GM12878 (cell line): ENCODE measurements around the gene PIGQ. TPM values are rescaled to one million over a fixed set of nuclear protein-coding genes. Genes with fewer than 3 reads are reported as not detected.

Experiments
- ATF2 ChIP-seq: IDR thresholded peaks from 2 replicates; pipeline ENCODE4 v1.6.1; 2012; ENCODE audit warnings: low read length, inconsistent platforms
- BCL3 ChIP-seq: IDR thresholded peaks from 2 replicates; pipeline ENCODE4 v1.6.1; 2011; ENCODE audit warnings: borderline replicate concordance, low read depth, mild to moderate bottlenecking, moderate library complexity, low read length; ENCODE audit not compliant: insufficient read depth, poor library complexity, severe bottlenecking
- BMI1 ChIP-seq: fragments of 450-650 bp; IDR thresholded peaks from 2 replicates; pipeline ENCODE4 v1.6.1; 2016; ENCODE audit warnings: mild to moderate bottlenecking, moderate library complexity, borderline replicate concordance
- BRCA1 ChIP-seq: IDR thresholded peaks from 2 replicates; pipeline ENCODE4 v1.6.1; 2011; ENCODE audit warnings: low read depth, low read length, improper control_type of control experiment
- CUX1 ChIP-seq: IDR thresholded peaks from 2 replicates; pipeline ENCODE4 v1.6.1; 2012; ENCODE audit warnings: improper control_type of control experiment, low read depth, low read length; ENCODE audit not compliant: insufficient replicate concordance
- JUND ChIP-seq: IDR thresholded peaks from 2 replicates; pipeline ENCODE4 v1.6.1; 2012; ENCODE audit warnings: low read depth, mild to moderate bottlenecking, low read length, improper control_type of control experiment, moderate library complexity
- MAX ChIP-seq: IDR thresholded peaks from 2 replicates; pipeline ENCODE4 v1.6.1; 2012; ENCODE audit warnings: low read depth, low read length, improper control_type of control experiment
- NFIC ChIP-seq: IDR thresholded peaks from 2 replicates; pipeline ENCODE4 v1.6.1; 2012; ENCODE audit warnings: low read depth, mild to moderate bottlenecking, inconsistent platforms, low read length, moderate library complexity
- NFYB ChIP-seq: IDR thresholded peaks from 2 replicates; pipeline ENCODE4 v1.6.1; 2011; ENCODE audit warnings: low read depth, mild to moderate bottlenecking, low read length, improper control_type of control experiment, moderate library complexity; ENCODE audit not compliant: insufficient read depth
- PBX3 ChIP-seq: IDR thresholded peaks from 2 replicates; pipeline ENCODE4 v1.6.1; 2011; ENCODE audit warnings: mild to moderate bottlenecking, low read depth, low read length, moderate library complexity; ENCODE audit not compliant: insufficient replicate concordance
- POU2F2 ChIP-seq: IDR thresholded peaks from 3 replicates; pipeline ENCODE4 v1.6.1; 2011; ENCODE audit warnings: low read depth, mild to moderate bottlenecking, low read length, borderline replicate concordance
- RAD51 ChIP-seq: fragments of 450-650 bp; IDR thresholded peaks from 2 replicates; pipeline ENCODE4 v1.6.1; 2016; ENCODE audit warnings: moderate library complexity, mild to moderate bottlenecking, inconsistent platforms
- REST ChIP-seq: IDR thresholded peaks from 2 replicates; pipeline ENCODE4 v1.6.1; 2012; ENCODE audit warnings: mild to moderate bottlenecking, low read depth, low read length
- SUZ12 ChIP-seq: fragments of 200-600 bp; sonication (generic); IDR thresholded peaks from one replicate; pipeline ENCODE4 v1.6.1; 2018; ENCODE audit warnings: antibody characterized with exemption, mild to moderate bottlenecking; ENCODE audit not compliant: unreplicated experiment
- YY1 ChIP-seq: IDR thresholded peaks from 2 replicates; pipeline ENCODE4 v1.6.1; 2011; ENCODE audit warnings: low read depth, mild to moderate bottlenecking, low read length
- polyA plus RNA-seq, 11 experiments: library from polyadenylated mRNA; depleted of rRNA in 4 of 11; unstranded in 6 of 11; stranded (reverse) in 5 of 11; fragments of >200 nt; fragmentation: Nextera tagmentation in 4 of 11; fragmentation: Illumina TruSeq in 1 of 11; extraction: Ambion mirVana in 4 of 11; extraction: Trizol in 1 of 11; gene quantifications; 1 replicate in 1 of 11; 2 replicates in 10 of 11; pipeline versions ENCODE4 v1.2.1 to v1.2.3, GENCODE V29; 2011 to 2016; ENCODE audit warnings: inconsistent platforms in 2 of 11, missing spikeins in 2 of 11, low read depth in 1 of 11
- total RNA-seq, 4 experiments: library from RNA; depleted of rRNA in 3 of 4; stranded (reverse); fragments of >200 nt in 3 of 4; fragmentation: Illumina TruSeq in 1 of 4; extraction: Trizol in 1 of 4; gene quantifications; 2 replicates each; pipeline versions ENCODE4 v1.2.1 to v1.2.3, GENCODE V29; 2013 to 2021

The PIGQ gene
- total and polyA plus RNA-seq, 10 of the 15 experiments (the other 5 are each of a cell fraction or from before 2014, with no cell fraction given): 1.8 to 31.3 (median 17.5) TPM; not detected in 1

GRCh38 chr16:525520-526180 lies 44.1 kb upstream of the PIGQ start (continued):
- TF ChIP-seq REST (no peak), YY1 (no peak), BMI1 (no peak), PBX3 (no peak), JUND (peak; percentile 72), BCL3 (no peak), ATF2 (no peak), MAX (peak; percentile 60; the same call in 1 of the 2 replicates), RAD51 (no peak), NFYB (no peak), POU2F2 (0 out of 3 replicates have a peak, but pooled peaks have one; percentile 9), CUX1 (no peak), SUZ12 (no peak), NFIC (no peak), BRCA1 (no peak)
